BLaER1 treated with 17β-estradiol and CSF1 and Interleukin-3, amounts not matched to agents 10 nM and 100 nM (cell line): ENCODE results near the gene DGKI.

Experiments used
- H3K27ac ChIP-seq, 11 experiments: shearing (Covaris generic); formaldehyde crosslinking; 2 replicates each; pipeline ENCODE4 v1.8.1; 2022
- H3K27me3 ChIP-seq, 11 experiments: shearing (Covaris generic); formaldehyde crosslinking; 2 replicates each; pipeline ENCODE4 v1.8.1; 2022
- H3K36me3 ChIP-seq, 11 experiments: shearing (Covaris generic); formaldehyde crosslinking; 2 replicates each; pipeline ENCODE4 v1.8.1; 2022
- H3K4me1 ChIP-seq, 10 experiments: shearing (Covaris generic); formaldehyde crosslinking; 2 replicates each; pipeline ENCODE4 v1.8.1; 2022
- H3K4me2 ChIP-seq, 11 experiments: shearing (Covaris generic); formaldehyde crosslinking; 2 replicates each; pipeline ENCODE4 v1.8.1; 2022
- H3K4me3 ChIP-seq, 10 experiments: shearing (Covaris generic); formaldehyde crosslinking; 2 replicates each; pipeline ENCODE4 v1.8.1; 2022
- H3K9ac ChIP-seq, 11 experiments: shearing (Covaris generic); formaldehyde crosslinking; 2 replicates each; pipeline ENCODE4 v1.8.1; 2022
- H3K9me3 ChIP-seq, 11 experiments: shearing (Covaris generic); formaldehyde crosslinking; replicated peaks in 1 of 11; 2 replicates each; pipeline ENCODE4 v1.8.1; 2022
- H4K20me1 ChIP-seq, 11 experiments: shearing (Covaris generic); formaldehyde crosslinking; 2 replicates each; pipeline ENCODE4 v1.8.1; 2022
- Cebpa-rat ChIP-seq, 11 experiments: shearing (Covaris generic); IDR thresholded peaks; 2 replicates each; pipeline ENCODE4 v1.8.1; 2022

Gene DGKI

DNA sequence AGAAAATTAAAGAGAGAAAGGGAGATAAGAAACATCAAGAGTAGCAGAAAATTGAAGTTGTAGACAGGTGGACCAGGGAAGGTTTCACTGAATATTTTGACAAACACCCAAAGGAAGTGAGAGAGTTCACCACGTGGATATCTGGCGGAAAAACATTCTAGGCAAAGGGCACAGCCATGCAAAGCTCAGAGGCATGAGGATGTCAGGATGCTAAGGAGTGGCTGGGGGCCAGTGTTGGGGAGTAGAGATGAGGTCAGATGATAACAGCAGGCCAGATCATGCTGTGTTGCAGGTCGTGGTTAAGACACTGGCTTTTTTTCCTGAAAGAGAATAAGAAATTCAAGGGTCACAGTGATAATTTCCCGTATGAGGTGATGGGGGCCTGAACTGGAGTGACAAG lies 181.9 kb downstream of the DGKI start:
- no peak for TF ChIP-seq Cebpa-rat (IDR thresholded peaks at IDR 0.05)
- Histone ChIP-seq H3K9me3 (no peaks in the 10 kb centered on the region), H3K4me2 (no peak overlapping the region), H3K4me3 (no peak overlapping the region), H3K4me1 (no peaks in the 10 kb centered on the region), H3K27ac (no peak overlapping the region), H3K27me3 (no peaks in the 10 kb centered on the region), H3K36me3 (no peaks in the 10 kb centered on the region), H3K9ac (no peak overlapping the region), H4K20me1 (no peaks in the 10 kb centered on the region)

GRCh38 chr7:137661634-137662033 lies 185.1 kb downstream of the DGKI start:
- H3K9me3 ChIP-seq: no peaks in the 10 kb centered on the region
- peaks cover 0 to 19% (median 12%) of the 10 kb centered on the region in 10 experiments; a peak in 17 of 20 replicates for H3K4me1 ChIP-seq
- no peak for TF ChIP-seq Cebpa-rat (IDR thresholded peaks at IDR 0.05)
- H3K27me3 ChIP-seq: no peaks in the 10 kb centered on the region
- no peaks in the 10 kb centered on the region for H3K36me3 ChIP-seq
- H3K9ac ChIP-seq: no peak overlapping the region
- no peak overlapping the region for H3K4me2 ChIP-seq
- no peak overlapping the region for H3K4me3 ChIP-seq
- no peak overlapping the region for H3K27ac ChIP-seq
- no peaks in the 10 kb centered on the region for H4K20me1 ChIP-seq

GRCh38 chr7:137658190-137658900 lies 188.4 kb downstream of the DGKI start:
- no peaks in the 10 kb centered on the region for H3K27me3 ChIP-seq
- peak overlapping the region in 2 of 11 experiments; percentile 23 to 37; a peak in 2 of 22 replicates for H3K4me2 ChIP-seq
- no peaks in the 10 kb centered on the region for H3K9me3 ChIP-seq
- H3K27ac ChIP-seq: no peak overlapping the region
- H3K4me3 ChIP-seq: no peak overlapping the region
- H3K36me3 ChIP-seq: no peaks in the 10 kb centered on the region
- no peak overlapping the region for H3K9ac ChIP-seq
- no peak for TF ChIP-seq Cebpa-rat (IDR thresholded peaks at IDR 0.05)
- no peaks in the 10 kb centered on the region for H4K20me1 ChIP-seq
- H3K4me1 ChIP-seq: peaks cover 0 to 26% (median 15%) of the 10 kb centered on the region in 10 experiments; a peak in 17 of 20 replicates

DNA sequence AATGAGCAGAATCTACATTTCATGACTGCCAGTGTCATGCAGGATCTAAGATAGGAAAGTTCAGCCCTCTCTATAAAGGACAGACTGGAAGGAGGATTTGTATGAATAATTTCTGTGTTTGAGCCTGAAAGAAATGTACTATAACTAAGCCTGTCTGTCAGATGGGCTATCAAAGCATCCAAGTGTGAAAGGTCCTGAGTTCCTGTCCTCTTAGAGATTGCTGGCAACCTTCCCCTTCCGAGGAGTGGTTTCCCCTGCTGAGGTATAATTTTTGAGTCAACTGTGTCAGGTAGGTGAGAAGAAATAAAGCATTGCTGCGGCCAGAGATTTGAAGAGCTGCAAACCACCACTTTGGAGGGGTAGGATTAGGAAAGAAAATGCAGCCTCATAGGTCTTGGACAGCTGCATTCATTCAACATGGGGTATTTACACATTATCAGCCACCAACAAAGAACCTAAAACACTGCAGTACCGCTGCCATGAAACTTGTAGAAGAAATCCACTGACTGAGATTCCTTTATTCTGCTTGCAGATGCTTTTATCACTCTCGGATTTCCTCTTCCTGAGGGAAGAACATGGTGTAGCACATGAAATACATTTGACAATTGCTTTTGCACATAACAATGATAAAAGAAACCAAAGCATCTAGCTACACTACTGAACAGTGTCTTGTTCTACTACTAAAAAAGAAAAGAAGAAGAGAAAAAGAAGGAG lies 189.1 kb downstream of the DGKI start:
- H3K4me3 ChIP-seq: no peak overlapping the region
- no peak for TF ChIP-seq Cebpa-rat (IDR thresholded peaks at IDR 0.05)
- no peaks in the 10 kb centered on the region for H3K27me3 ChIP-seq
- peak overlapping the region in 1 of 11 experiments; percentile 39; a peak in 1 of 22 replicates for H3K27ac ChIP-seq
- H3K9ac ChIP-seq: no peak overlapping the region
- peak overlapping the region in 9 of 11 experiments; percentile 2 to 50 (median 28); a peak in 15 of 22 replicates for H3K4me2 ChIP-seq
- H3K36me3 ChIP-seq: no peaks in the 10 kb centered on the region
- no peaks in the 10 kb centered on the region for H4K20me1 ChIP-seq
- peaks cover 0 to 26% (median 15%) of the 10 kb centered on the region in 10 experiments; a peak in 17 of 20 replicates for H3K4me1 ChIP-seq
- H3K9me3 ChIP-seq: no peaks in the 10 kb centered on the region

GRCh38 chr7:137656850-137657232 lies 189.9 kb downstream of the DGKI start:
- no peaks in the 10 kb centered on the region for H4K20me1 ChIP-seq
- H3K4me1 ChIP-seq: peaks cover 0 to 26% (median 15%) of the 10 kb centered on the region in 10 experiments; a peak in 17 of 20 replicates
- H3K4me3 ChIP-seq: no peak overlapping the region
- no peak for TF ChIP-seq Cebpa-rat (IDR thresholded peaks at IDR 0.05)
- 0 out of 22 replicates have a peak overlapping the region, but pooled peaks of 1 of the 11 experiments have one; percentile 4 for H3K9ac ChIP-seq
- H3K36me3 ChIP-seq: no peaks in the 10 kb centered on the region
- H3K27ac ChIP-seq: peak overlapping the region in 2 of 11 experiments; percentile 1 to 39; a peak in 1 of 22 replicates
- H3K27me3 ChIP-seq: no peaks in the 10 kb centered on the region
- no peaks in the 10 kb centered on the region for H3K9me3 ChIP-seq
- peak overlapping the region in 9 of 11 experiments; percentile 2 to 50 (median 28); a peak in 15 of 22 replicates for H3K4me2 ChIP-seq

- Histone ChIP-seq H3K4me2 (peak overlapping the region in 7 of 11 experiments; percentile 9 to 50 (median 34); a peak in 13 of 22 replicates), H3K27me3 (no peaks in the 10 kb centered on the region), H3K4me3 (no peak overlapping the region), H3K9me3 (no peaks in the 10 kb centered on the region), H3K4me1 (peaks cover 0 to 26% (median 15%) of the 10 kb centered on the region in 10 experiments; a peak in 17 of 20 replicates), H3K27ac (peak overlapping the region in 2 of 11 experiments; percentile 1 to 39; a peak in 1 of 22 replicates), H4K20me1 (no peaks in the 10 kb centered on the region), H3K9ac (no peak overlapping the region), H3K36me3 (no peaks in the 10 kb centered on the region)
- no peak for TF ChIP-seq Cebpa-rat (IDR thresholded peaks at IDR 0.05)
Measured at GRCh38 chr7:137656227-137656849, 190.4 kb downstream of the DGKI start.

DNA sequence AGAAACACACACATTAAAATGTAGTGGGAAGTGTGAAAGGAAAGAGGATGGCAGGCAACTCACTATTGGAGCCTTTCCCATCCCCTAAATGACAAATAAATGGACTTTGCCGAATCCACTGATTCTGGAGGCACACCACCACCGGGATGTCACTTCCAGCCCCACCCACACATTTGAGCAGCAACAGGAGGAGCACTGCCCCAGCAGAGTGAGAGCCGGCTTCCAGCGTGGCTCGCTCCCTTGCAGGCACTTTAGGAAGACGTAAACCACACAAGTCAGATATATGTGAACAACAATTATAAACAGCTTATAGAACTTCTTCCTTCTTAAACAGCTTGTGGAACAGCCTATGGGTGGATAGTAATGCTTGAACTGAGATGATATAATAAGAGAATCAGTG lies 191.0 kb downstream of the DGKI start:
- no peak for TF ChIP-seq Cebpa-rat (IDR thresholded peaks at IDR 0.05)
- Histone ChIP-seq H4K20me1 (no peaks in the 10 kb centered on the region), H3K9ac (no peak overlapping the region; a peak in 2 of 22 replicates), H3K4me1 (peaks cover 0 to 26% (median 15%) of the 10 kb centered on the region in 10 experiments; a peak in 17 of 20 replicates), H3K9me3 (no peaks in the 10 kb centered on the region), H3K27ac (no peak overlapping the region), H3K4me3 (no peak overlapping the region), H3K36me3 (no peaks in the 10 kb centered on the region), H3K27me3 (no peaks in the 10 kb centered on the region), H3K4me2 (no peak overlapping the region)

- H3K27me3 ChIP-seq: peaks cover 0 to 6% (median 0%) of the 10 kb centered on the region in 11 experiments; a peak in 2 of 22 replicates
- H3K9ac ChIP-seq: no peak overlapping the region
- H3K9me3 ChIP-seq: no peaks in the 10 kb centered on the region
- H3K27ac ChIP-seq: no peak overlapping the region
- no peaks in the 10 kb centered on the region for H3K36me3 ChIP-seq
- peaks cover 0 to 17% (median 13%) of the 10 kb centered on the region in 10 experiments; a peak in 17 of 20 replicates for H3K4me1 ChIP-seq
- no peak overlapping the region for H3K4me3 ChIP-seq
- H4K20me1 ChIP-seq: no peaks in the 10 kb centered on the region
- TF ChIP-seq Cebpa-rat (IDR thresholded peaks at IDR 0.05): no peak
- H3K4me2 ChIP-seq: no peak overlapping the region
Measured at GRCh38 chr7:137652721-137653120, 194.1 kb downstream of the DGKI start.
